ENCODE measurements around the gene FBXO21.
A peak's percentile ranks its signal among the peaks of the same experiment; 100 is the strongest.

The FBXO21 gene

DNA sequence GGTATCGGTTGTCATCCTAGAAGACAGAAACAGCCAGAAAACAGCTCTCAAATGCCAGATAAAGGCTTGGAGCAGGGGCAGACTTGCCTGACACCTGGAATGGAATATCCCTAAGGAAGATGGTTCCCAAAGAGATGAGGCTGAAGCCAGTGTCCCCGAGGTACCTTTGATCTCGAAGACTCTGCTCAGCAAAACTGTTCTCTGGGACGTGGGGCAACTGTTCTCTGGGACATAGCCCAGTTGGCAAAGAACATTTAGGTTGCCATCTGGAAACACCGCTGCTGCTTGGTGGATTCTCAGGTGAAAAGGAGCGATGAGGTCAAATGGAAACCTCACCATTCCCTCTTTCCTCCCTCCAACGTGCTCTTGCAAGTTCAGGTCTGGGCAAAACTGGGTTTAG is 27.9 kb upstream of the FBXO21 start:
- DNase-seq (ENCODE audit: low read depth, low spot score), result no peak
- Histone ChIP-seq H3K9me3 (ENCODE audit: control insufficient read depth, insufficient read depth, low read length) (no peaks in the 10 kb centered on the region), H3K4me3 (ENCODE audit: low read length) (no peak overlapping the region), H3K36me3 (ENCODE audit: control insufficient read depth, insufficient read depth, low read length) (no peaks in the 10 kb centered on the region), H3K27ac (ENCODE audit: low read length) (no peak overlapping the region), H3K27me3 (ENCODE audit: control insufficient read depth, insufficient read depth, low read length) (no peaks in the 10 kb centered on the region), H3K4me1 (ENCODE audit: control insufficient read depth, insufficient read depth, low read length) (no peaks in the 10 kb centered on the region)
- WGBS (ENCODE audit: insufficient coverage, insufficient read length), result no CpG with 5 or more reads among the region's 7 CpGs

DNA sequence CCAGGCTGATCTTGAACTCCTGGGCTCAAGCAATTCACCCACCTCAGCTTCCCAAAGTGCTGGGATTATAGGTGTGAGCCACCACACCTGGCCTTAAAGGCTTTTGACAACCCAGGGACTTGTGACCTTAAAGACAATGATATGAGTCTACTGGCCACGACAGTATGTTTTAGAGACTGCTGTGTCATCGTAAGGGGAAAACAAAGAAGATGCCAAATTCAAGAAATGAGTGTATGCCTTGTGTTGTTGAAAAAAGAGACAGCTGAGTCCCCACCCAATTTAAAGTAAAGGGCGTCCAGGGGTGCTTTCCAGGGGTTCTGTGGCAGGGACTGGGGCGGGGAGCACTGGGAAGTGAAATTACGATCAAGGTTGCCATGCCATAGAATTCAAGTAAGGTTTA is 26.4 kb upstream of the FBXO21 start:
- WGBS (ENCODE audit: insufficient coverage, insufficient read length), result no CpG with 5 or more reads among the region's 5 CpGs
- Histone ChIP-seq H3K4me1 (ENCODE audit: control insufficient read depth, insufficient read depth, low read length) (no peaks in the 10 kb centered on the region), H3K36me3 (ENCODE audit: control insufficient read depth, insufficient read depth, low read length) (no peaks in the 10 kb centered on the region), H3K27ac (ENCODE audit: low read length) (no peak overlapping the region), H3K4me3 (ENCODE audit: low read length) (no peak overlapping the region), H3K9me3 (ENCODE audit: control insufficient read depth, insufficient read depth, low read length) (no peaks in the 10 kb centered on the region), H3K27me3 (ENCODE audit: control insufficient read depth, insufficient read depth, low read length) (no peaks in the 10 kb centered on the region)
- DNase-seq (ENCODE audit: low read depth, low spot score), result no peak

GRCh38 chr12:117214797-117215196 is 24.5 kb upstream of the FBXO21 start:
- Histone ChIP-seq H3K4me1 (ENCODE audit: control insufficient read depth, insufficient read depth, low read length) (no peaks in the 10 kb centered on the region), H3K9me3 (ENCODE audit: control insufficient read depth, insufficient read depth, low read length) (no peaks in the 10 kb centered on the region), H3K27ac (ENCODE audit: low read length) (no peak overlapping the region), H3K27me3 (ENCODE audit: control insufficient read depth, insufficient read depth, low read length) (no peaks in the 10 kb centered on the region), H3K36me3 (ENCODE audit: control insufficient read depth, insufficient read depth, low read length) (no peaks in the 10 kb centered on the region), H3K4me3 (ENCODE audit: low read length) (no peak overlapping the region)
- DNase-seq (ENCODE audit: low read depth, low spot score), result no peak
- WGBS (ENCODE audit: insufficient coverage, insufficient read length), result no CpG with 5 or more reads among the region's 10 CpGs

DNA sequence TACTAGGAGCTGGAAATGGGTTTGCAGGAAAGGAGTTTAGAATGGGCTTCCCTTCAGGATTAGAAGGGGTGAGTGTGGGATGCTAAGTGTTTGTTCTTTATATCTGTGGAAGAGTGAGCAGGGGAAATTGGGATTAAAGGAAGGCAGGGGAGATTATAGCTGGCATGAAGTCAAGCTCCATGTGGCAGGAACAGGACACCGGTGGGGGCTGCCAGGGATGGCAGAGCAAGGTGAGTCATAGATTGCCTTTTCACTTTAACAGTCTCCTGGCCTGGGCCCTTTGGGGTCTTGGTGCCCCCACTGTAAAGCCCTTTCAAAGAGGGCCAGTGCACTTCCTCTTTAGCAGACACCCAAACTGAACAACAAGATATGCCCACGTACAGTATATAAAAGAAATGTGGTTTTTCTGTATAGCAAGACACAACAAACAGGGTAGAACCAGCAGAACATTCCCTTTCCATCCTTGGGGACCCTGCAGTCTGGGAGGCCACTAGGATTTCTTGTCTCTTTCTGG is 23.1 kb upstream of the FBXO21 start:
- H3K36me3 ChIP-seq (ENCODE audit: control insufficient read depth, insufficient read depth, low read length), result no peaks in the 10 kb centered on the region
- no CpG with 5 or more reads among the region's 2 CpGs for WGBS (ENCODE audit: insufficient coverage, insufficient read length)
- no peaks in the 10 kb centered on the region for H3K9me3 ChIP-seq (ENCODE audit: control insufficient read depth, insufficient read depth, low read length)
- no peak overlapping the region for H3K27ac ChIP-seq (ENCODE audit: low read length)
- H3K4me1 ChIP-seq (ENCODE audit: control insufficient read depth, insufficient read depth, low read length), result no peaks in the 10 kb centered on the region
- H3K4me3 ChIP-seq (ENCODE audit: low read length), result no peak overlapping the region
- no peak for DNase-seq (ENCODE audit: low read depth, low spot score)
- H3K27me3 ChIP-seq (ENCODE audit: control insufficient read depth, insufficient read depth, low read length), result no peaks in the 10 kb centered on the region

- peak; percentile 82 for DNase-seq (ENCODE audit: low read depth, low spot score)
- no peak overlapping the region for H3K4me3 ChIP-seq (ENCODE audit: low read length)
- no CpG with 5 or more reads among the region's 7 CpGs for whole genome bisulfite sequencing (ENCODE audit: insufficient coverage, insufficient read length)
These were observed 22.4 kb upstream of the FBXO21 start for GRCh38 chr12:117212563-117213190.

DNA sequence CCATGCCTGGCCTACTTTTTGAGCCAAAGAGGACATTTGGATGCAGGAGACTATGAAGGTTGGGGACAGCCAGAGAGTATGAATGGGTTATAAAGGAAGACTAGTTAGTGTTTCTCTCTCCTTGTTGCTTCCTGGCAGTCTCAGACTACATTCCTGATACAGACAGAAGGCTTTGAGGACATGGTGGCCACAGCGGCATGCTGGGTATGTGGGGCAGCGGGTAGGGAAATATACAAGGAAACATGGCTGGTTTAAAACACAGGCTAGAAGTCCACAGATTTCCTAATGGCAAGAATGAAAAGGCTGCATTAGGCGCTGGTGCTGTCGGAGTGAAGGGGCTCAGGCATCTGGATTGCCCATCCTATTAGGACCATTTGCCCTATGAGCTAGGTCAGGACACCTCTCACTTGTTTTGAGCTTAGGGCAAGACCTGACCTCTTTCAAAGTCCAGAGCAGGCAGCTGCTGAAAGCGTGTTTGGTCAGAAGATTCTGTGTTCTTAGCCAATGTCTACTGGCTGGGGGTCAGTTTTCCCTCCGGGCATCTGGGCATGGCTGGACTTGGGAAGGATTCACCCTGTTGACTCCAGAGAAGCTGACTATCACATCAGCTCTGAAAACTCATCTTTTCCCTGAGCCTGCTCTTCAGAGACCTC is 20.1 kb upstream of the FBXO21 start:
- H3K9me3 ChIP-seq (ENCODE audit: control insufficient read depth, insufficient read depth, low read length), result no peaks in the 10 kb centered on the region
- DNase-seq (ENCODE audit: low read depth, low spot score), result no peak
- H3K27me3 ChIP-seq (ENCODE audit: control insufficient read depth, insufficient read depth, low read length), result no peaks in the 10 kb centered on the region
- no CpG with 5 or more reads among the region's 6 CpGs for WGBS (ENCODE audit: insufficient coverage, insufficient read length)
- no peak overlapping the region for H3K27ac ChIP-seq (ENCODE audit: low read length)
- peaks cover 2% of the 10 kb centered on the region; the same call in 1 of the 2 replicates for H3K4me1 ChIP-seq (ENCODE audit: control insufficient read depth, insufficient read depth, low read length)
- H3K36me3 ChIP-seq (ENCODE audit: control insufficient read depth, insufficient read depth, low read length), result no peaks in the 10 kb centered on the region
- H3K4me3 ChIP-seq (ENCODE audit: low read length), result no peak overlapping the region

More at GRCh38 chr12:117212563-117213190, 22.4 kb upstream of the FBXO21 start:
- Histone ChIP-seq H3K27ac (ENCODE audit: low read length) (no peak overlapping the region), H3K36me3 (ENCODE audit: control insufficient read depth, insufficient read depth, low read length) (no peaks in the 10 kb centered on the region), H3K9me3 (ENCODE audit: control insufficient read depth, insufficient read depth, low read length) (no peaks in the 10 kb centered on the region), H3K4me1 (ENCODE audit: control insufficient read depth, insufficient read depth, low read length) (peaks cover 2% of the 10 kb centered on the region; the same call in 1 of the 2 replicates), H3K27me3 (ENCODE audit: control insufficient read depth, insufficient read depth, low read length) (no peaks in the 10 kb centered on the region)

DNA sequence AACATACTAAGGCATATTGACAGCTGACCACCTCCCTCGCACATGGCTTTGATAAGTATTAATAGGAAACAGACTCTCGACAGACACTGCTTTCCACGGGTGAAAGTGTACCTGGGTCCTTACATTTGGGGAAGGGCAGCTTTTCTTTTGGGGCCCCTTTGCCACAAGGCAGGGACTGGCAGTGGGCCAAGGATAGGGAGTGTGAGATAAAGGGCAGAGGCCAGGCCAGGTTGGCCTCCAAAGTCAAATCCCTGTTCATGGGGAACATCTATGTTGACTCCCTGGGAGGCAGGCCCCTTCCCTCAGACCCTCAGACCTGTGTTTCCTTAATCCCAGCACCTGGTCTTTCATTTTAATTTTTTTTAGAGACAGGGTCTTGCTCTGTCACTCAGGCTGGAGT is 19.4 kb upstream of the FBXO21 start:
- no peak overlapping the region for H3K27ac ChIP-seq (ENCODE audit: low read length)
- no peaks in the 10 kb centered on the region for H3K9me3 ChIP-seq (ENCODE audit: control insufficient read depth, insufficient read depth, low read length)
- no CpG with 5 or more reads among the region's 3 CpGs for WGBS (ENCODE audit: insufficient coverage, insufficient read length)
- H3K27me3 ChIP-seq (ENCODE audit: control insufficient read depth, insufficient read depth, low read length), result no peaks in the 10 kb centered on the region
- peaks cover 2% of the 10 kb centered on the region; the same call in 1 of the 2 replicates for H3K4me1 ChIP-seq (ENCODE audit: control insufficient read depth, insufficient read depth, low read length)
- no peak for DNase-seq (ENCODE audit: low read depth, low spot score)
- H3K4me3 ChIP-seq (ENCODE audit: low read length), result no peak overlapping the region
- no peaks in the 10 kb centered on the region for H3K36me3 ChIP-seq (ENCODE audit: control insufficient read depth, insufficient read depth, low read length)

DNA sequence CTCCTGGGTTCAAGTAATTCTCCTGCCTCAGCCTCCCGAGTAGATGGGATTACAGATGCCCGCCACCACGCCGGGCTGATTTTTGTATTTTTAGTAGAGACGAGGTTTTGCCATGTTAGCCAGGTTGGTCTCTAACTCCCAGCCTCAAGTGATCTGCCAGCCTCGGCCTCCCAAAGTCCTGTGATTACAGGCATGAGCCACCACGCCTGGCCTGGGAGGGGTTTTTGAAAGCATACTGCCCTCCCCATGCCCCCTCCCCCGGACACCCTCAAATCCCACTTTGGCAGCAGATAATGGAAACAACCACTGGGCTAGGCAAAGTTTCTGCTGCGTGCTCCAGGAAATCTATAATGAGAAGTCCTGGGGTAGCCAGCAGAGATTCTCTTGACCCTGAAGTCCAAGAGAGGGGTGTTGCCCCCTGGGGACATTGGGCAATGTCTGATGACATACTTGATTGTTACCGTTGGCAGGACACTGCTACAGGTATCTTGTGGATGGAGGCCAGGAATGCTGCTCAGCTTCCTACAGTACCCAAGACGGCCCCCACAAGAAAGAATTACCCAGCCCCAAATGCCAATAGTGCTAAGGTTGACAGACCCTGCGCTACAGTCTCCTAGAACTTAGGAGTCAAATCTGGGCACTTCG is 18.7 kb upstream of the FBXO21 start:
- no CpG with 5 or more reads among the region's 13 CpGs for WGBS (ENCODE audit: insufficient coverage, insufficient read length)
- Histone ChIP-seq H3K36me3 (ENCODE audit: control insufficient read depth, insufficient read depth, low read length) (no peaks in the 10 kb centered on the region), H3K27ac (ENCODE audit: low read length) (no peak overlapping the region), H3K4me3 (ENCODE audit: low read length) (no peak overlapping the region), H3K9me3 (ENCODE audit: control insufficient read depth, insufficient read depth, low read length) (no peaks in the 10 kb centered on the region), H3K4me1 (ENCODE audit: control insufficient read depth, insufficient read depth, low read length) (peaks cover 2% of the 10 kb centered on the region; the same call in 1 of the 2 replicates), H3K27me3 (ENCODE audit: control insufficient read depth, insufficient read depth, low read length) (no peaks in the 10 kb centered on the region)
- no peak for DNase-seq (ENCODE audit: low read depth, low spot score)

GRCh38 chr12:117208206-117208605 is 17.9 kb upstream of the FBXO21 start:
- no CpG with 5 or more reads among the region's 16 CpGs for WGBS (ENCODE audit: insufficient coverage, insufficient read length)
- H3K4me1 ChIP-seq (ENCODE audit: control insufficient read depth, insufficient read depth, low read length), result peaks cover 2% of the 10 kb centered on the region; the same call in 1 of the 2 replicates
- no peak overlapping the region for H3K27ac ChIP-seq (ENCODE audit: low read length)
- no peaks in the 10 kb centered on the region for H3K27me3 ChIP-seq (ENCODE audit: control insufficient read depth, insufficient read depth, low read length)
- DNase-seq (ENCODE audit: low read depth, low spot score), result no peak
- H3K36me3 ChIP-seq (ENCODE audit: control insufficient read depth, insufficient read depth, low read length), result no peaks in the 10 kb centered on the region
- H3K4me3 ChIP-seq (ENCODE audit: low read length), result no peak overlapping the region
- no peaks in the 10 kb centered on the region for H3K9me3 ChIP-seq (ENCODE audit: control insufficient read depth, insufficient read depth, low read length)

DNA sequence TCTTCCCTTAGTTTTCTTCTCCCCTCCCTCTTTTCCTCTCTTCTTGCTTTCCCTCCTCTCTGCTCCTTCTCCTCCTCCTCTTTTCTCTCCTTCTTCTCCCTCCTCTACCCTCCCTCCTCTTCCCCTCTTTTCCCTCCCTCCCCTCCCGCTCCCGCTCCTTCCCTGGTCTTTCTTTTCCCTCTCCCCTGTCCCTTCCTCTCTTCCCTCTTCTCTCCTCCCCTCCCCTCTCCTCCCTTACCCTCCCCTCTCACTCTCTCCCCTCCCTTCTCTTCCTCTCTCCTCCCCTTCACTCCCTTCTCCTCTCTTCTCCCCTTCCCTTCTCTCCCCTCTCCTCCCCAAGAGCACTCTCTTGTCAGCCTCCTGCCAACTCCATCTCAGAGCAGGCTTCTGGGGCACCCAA is 17.4 kb upstream of the FBXO21 start:
- DNase-seq (ENCODE audit: low read depth, low spot score), result no peak
- H3K4me1 ChIP-seq (ENCODE audit: control insufficient read depth, insufficient read depth, low read length), result peaks cover 2% of the 10 kb centered on the region; the same call in 1 of the 2 replicates
- H3K9me3 ChIP-seq (ENCODE audit: control insufficient read depth, insufficient read depth, low read length), result no peaks in the 10 kb centered on the region
- no peaks in the 10 kb centered on the region for H3K36me3 ChIP-seq (ENCODE audit: control insufficient read depth, insufficient read depth, low read length)
- H3K27ac ChIP-seq (ENCODE audit: low read length), result no peak overlapping the region
- WGBS (ENCODE audit: insufficient coverage, insufficient read length), result no CpG with 5 or more reads among the region's 2 CpGs
- H3K27me3 ChIP-seq (ENCODE audit: control insufficient read depth, insufficient read depth, low read length), result no peaks in the 10 kb centered on the region
- H3K4me3 ChIP-seq (ENCODE audit: low read length), result no peak overlapping the region

All from iPS DF 6.9 (cell line).